ENCODE measurements around the gene KMT2C. TPM values are rescaled to one million over a fixed set of nuclear protein-coding genes. Genes with fewer than 3 reads are reported as not detected.
"Not testable (repeated sequence)": the region's sequence is repeated elsewhere in the genome, so short reads cannot be mapped to it uniquely, and the experiment has no call there.

The KMT2C gene
- total RNA-seq, 1 donor from 2014 or later, result 59.5 TPM

DNA sequence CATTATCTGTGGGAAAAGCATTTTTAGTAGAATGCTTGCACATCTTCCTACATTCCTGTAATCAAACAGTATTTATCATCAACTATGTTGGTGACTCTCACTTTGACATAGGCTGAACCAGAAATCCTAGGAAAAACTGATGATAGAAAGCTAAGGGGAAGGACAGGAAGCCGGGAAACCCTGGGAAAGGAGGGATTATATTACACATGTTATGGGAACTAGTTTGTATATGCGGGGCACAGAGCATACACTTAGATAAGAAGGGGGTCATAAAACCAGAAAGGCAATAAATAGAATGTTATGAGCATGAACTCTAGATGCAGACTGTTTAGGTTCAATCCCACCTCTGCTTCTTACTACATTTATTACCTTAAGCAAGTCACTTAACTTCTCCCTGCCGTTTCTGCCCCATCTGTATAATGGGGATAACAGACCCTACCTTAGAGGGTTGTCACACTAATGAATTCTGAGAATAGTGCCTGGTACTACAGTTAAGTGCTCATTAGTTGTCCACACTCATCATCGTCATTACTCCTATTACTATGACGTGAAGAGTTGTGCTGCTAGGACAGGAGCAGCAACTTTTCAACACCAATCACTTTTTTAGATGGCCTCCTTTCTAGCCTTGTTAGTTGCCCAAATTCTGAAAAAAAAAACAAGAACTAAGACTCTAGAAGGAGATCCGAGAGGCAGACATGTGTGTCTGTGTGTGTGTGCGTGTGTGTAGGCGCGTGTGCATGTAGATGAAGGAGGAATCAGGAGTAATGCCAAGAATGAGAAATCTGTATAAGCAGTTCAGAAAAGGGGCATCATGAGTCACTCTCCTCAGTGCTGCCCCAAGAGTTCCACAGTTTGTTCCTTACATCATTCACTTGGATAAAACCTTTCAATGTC is 52.2 kb downstream of the KMT2C start:
- Mint-ChIP-seq H3K27me3 (ENCODE audit: insufficient read depth) (no peaks in the 10 kb centered on the region), H3K4me3 (no peak overlapping the region), H3K4me1 (ENCODE audit: low read depth) (peaks cover 6% of the 10 kb centered on the region), H3K9me3 (peaks cover 6% of the 10 kb centered on the region), H3K36me3 (ENCODE audit: low read depth) (no peaks in the 10 kb centered on the region), H3K27ac (no peak overlapping the region)
- intact Hi-C loops (cut with micrococcal nuclease), result loop anchor here (5.0 kb wide), 1 partner anchor 44 kb away; no protein-coding TSS in a partner anchor
- no peak for DNase-seq (ENCODE audit: low spot score)

DNA sequence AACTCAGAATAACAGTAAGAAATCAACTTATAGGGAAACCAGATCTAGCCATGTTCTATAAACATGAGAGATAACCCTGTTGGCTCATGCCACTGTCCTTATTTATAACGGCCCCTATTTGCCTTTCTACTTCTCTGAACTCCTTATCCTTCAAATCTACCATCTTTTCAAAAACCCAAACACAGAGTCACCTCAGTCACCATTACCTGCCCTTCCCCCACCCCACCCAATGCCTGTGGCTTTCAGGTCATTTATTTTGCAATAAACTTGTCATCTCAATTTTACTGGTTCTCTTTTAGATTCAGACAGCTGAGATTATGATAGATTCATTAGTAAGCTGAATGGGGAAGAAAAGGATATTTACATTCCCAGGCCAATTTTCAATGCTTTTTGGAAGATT is 53.6 kb downstream of the KMT2C start:
- intact Hi-C loops (cut with micrococcal nuclease), result loop anchor here (5.0 kb wide), 1 partner anchor 45 kb away; no protein-coding TSS in a partner anchor
- Mint-ChIP-seq H3K27me3 (ENCODE audit: insufficient read depth) (no peaks in the 10 kb centered on the region), H3K27ac (no peak overlapping the region), H3K36me3 (ENCODE audit: low read depth) (no peaks in the 10 kb centered on the region), H3K4me1 (ENCODE audit: low read depth) (peaks cover 6% of the 10 kb centered on the region), H3K4me3 (no peak overlapping the region), H3K9me3 (peaks cover 7% of the 10 kb centered on the region)
- no peak for DNase-seq (ENCODE audit: low spot score)

DNA sequence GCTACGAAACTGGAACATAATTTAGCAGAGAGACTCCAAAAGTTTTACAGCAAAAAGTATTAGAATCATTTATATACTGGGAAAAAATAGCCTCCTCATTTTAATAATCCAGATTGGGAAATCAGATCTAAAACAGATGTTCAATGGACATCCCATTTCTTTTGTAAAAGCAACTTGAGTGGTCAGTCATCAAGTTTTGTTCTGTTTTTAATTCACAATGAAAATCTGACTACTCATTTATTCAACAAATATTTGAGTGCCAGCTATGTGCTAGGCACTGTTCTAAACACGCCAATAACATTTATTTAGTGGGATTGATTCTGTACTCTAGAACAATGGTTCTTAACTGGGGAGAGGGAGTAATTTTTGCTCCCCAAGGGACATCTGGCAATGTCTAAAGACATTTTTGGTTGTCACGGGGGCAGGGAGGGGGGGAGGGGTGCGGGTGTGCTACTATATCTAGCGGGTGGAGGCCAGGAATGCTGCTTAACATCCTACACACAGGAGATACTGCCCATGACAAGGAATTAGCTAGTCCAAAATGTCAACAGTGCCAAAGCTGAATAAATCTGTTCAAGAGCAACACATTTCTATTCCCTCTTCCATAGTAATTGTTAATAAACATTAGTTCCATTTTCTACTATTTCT is 54.7 kb downstream of the KMT2C start:
- H3K4me1 Mint-ChIP-seq (ENCODE audit: low read depth); H3K36me3 Mint-ChIP-seq (ENCODE audit: low read depth); H3K4me3 Mint-ChIP-seq; H3K27ac Mint-ChIP-seq; H3K27me3 Mint-ChIP-seq (ENCODE audit: insufficient read depth); H3K9me3 Mint-ChIP-seq; DNase-seq (ENCODE audit: low spot score): not testable (repeated sequence)
- intact Hi-C loops (cut with micrococcal nuclease), result loop anchor here (5.0 kb wide), 1 partner anchor 46 kb away; no protein-coding TSS in a partner anchor

DNA sequence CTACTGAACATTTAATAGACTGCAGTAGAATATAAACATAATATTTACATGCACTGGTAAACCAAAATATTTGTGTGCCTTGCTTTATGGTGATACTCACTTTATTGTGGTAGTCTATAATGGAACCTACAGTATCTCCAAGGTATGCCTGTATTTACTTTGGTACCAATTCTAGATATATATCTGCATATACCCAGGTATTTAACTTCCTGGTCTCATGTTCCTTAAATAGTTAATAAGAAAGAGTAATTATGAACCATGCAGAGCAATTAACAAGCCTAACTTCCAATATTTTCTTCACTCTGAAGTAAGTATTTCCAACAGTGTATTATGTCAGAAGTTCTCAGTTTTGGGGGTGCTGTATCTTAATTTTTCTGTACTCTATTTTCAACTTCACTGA is 57.3 kb downstream of the KMT2C start:
- intact Hi-C loops (cut with micrococcal nuclease); H3K9me3 Mint-ChIP-seq; H3K27me3 Mint-ChIP-seq (ENCODE audit: insufficient read depth); H3K27ac Mint-ChIP-seq; H3K4me1 Mint-ChIP-seq (ENCODE audit: low read depth); H3K4me3 Mint-ChIP-seq; H3K36me3 Mint-ChIP-seq (ENCODE audit: low read depth); DNase-seq (ENCODE audit: low spot score): not testable (repeated sequence)

DNA sequence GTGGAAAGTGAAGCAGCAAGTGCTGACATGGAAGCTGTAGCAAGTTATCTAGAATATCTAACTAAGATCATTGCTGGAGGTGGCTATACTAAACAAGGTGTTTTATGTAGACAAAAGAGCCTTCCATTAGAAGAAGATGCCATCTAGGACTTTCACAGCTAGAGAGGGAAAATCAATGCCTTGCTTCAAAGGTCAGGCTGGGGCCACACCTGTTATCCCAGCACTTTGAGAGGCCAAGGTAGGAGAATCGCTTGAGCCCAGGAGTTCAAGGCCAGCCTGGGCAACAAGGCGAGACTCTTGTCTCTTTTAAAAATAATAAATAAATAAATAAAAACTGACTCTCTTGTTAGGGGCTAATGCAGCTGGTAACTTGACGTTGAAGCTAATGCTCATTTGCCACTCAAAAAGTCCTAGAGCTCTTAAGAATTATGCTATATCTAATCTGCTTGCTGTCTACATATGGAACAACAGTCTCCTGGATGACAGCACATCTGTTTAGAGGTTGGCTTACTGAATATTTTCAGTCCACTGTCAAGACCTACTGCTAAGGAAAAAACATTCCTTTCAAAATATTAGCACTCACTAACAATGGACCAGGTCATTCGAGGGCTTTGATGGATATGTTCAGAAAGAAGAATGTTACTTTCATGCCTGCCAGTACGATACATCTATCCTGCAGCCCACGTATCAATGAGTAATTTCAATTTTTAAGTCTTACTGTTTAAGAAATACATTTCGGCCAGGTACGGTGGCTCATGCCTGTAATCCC is 58.9 kb downstream of the KMT2C start:
- intact Hi-C loops (cut with micrococcal nuclease); H3K36me3 Mint-ChIP-seq (ENCODE audit: low read depth): not testable (repeated sequence)

DNA sequence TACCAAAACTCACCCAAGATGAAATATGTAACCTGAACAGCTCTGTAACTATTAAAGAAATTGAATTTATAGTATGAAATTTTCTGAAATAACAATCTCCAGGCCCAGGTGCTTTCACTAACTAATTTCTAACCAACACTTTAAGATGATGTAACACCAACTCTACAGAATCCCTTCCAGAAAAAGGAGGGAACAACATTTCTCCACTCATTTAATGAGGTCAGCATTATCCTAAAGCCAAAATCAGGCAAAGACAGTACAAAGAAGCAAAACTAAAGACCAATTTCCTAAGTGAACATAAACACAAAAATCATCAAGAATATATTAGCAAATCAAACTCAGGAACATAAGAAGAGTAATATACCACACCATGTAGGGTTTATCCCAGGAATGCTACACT is 65.5 kb downstream of the KMT2C start:
- Mint-ChIP-seq H3K27ac (no peak overlapping the region), H3K9me3 (peaks cover 15% of the 10 kb centered on the region), H3K36me3 (ENCODE audit: low read depth) (peaks cover 14% of the 10 kb centered on the region), H3K27me3 (ENCODE audit: insufficient read depth) (no peaks in the 10 kb centered on the region), H3K4me1 (ENCODE audit: low read depth) (peaks cover 11% of the 10 kb centered on the region), H3K4me3 (no peak overlapping the region)
- DNase-seq (ENCODE audit: low spot score), result no peak
- intact Hi-C loops (cut with micrococcal nuclease), result no loop called here

More for the DNA sequence above, 58.9 kb downstream of the KMT2C start:
- not testable (repeated sequence) for H3K4me1 Mint-ChIP-seq (ENCODE audit: low read depth); H3K27me3 Mint-ChIP-seq (ENCODE audit: insufficient read depth); H3K27ac Mint-ChIP-seq; DNase-seq (ENCODE audit: low spot score); H3K4me3 Mint-ChIP-seq
- peaks cover 11% of the 10 kb centered on the region for H3K9me3 Mint-ChIP-seq

DNA sequence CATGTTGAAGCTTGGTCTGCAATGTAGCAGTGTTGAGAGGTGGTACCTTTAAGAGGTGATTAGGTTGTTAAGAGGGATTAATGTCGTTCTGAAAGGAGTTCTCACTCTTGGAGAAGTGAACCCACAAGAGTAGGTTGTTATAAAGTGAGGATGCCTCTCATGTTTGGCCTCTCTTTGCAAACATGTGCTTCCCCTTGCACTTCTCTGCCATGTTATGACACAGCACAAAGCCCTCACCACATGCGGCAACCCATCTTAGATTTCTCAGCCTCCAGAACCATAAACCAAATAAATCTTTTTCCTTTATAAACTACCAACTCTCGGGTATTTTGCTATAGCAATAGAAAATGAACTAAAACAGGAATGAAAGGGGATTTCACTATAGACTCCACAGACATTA is 66.3 kb downstream of the KMT2C start:
- intact Hi-C loops (cut with micrococcal nuclease), result no loop called here
- peaks cover 15% of the 10 kb centered on the region for H3K9me3 Mint-ChIP-seq
- H3K4me3 Mint-ChIP-seq, result no peak overlapping the region
- H3K27ac Mint-ChIP-seq, result no peak overlapping the region
- H3K36me3 Mint-ChIP-seq (ENCODE audit: low read depth), result peaks cover 14% of the 10 kb centered on the region
- DNase-seq (ENCODE audit: low spot score), result no peak
- H3K4me1 Mint-ChIP-seq (ENCODE audit: low read depth), result peaks cover 11% of the 10 kb centered on the region
- H3K27me3 Mint-ChIP-seq (ENCODE audit: insufficient read depth), result no peaks in the 10 kb centered on the region

DNA sequence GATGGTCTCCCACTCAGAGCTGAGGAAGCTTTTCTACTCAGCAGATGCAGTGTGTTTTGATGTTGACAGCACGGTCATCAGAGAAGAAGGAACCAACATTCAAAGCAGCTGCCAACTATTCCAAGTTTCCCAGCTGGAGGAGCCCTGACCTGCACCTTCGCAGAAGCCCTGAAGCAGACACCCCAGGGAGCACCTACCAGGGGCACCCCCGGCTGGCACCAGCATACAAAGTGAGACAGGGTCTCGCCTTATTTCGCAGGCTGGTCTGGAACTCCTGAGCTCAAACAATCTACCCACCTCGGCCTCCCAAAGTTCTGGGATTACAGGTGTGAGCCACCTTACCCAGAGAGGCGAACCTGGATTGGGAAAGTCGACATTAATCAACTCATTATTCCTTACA is 68.6 kb downstream of the KMT2C start:
- Mint-ChIP-seq H3K9me3 (peaks cover 7% of the 10 kb centered on the region), H3K4me3 (no peak overlapping the region), H3K27ac (no peak overlapping the region), H3K4me1 (ENCODE audit: low read depth) (peaks cover 22% of the 10 kb centered on the region), H3K36me3 (ENCODE audit: low read depth) (peaks cover 11% of the 10 kb centered on the region), H3K27me3 (ENCODE audit: insufficient read depth) (no peaks in the 10 kb centered on the region)
- no peak for DNase-seq (ENCODE audit: low spot score)
- intact Hi-C loops (cut with micrococcal nuclease), result no loop called here

DNA sequence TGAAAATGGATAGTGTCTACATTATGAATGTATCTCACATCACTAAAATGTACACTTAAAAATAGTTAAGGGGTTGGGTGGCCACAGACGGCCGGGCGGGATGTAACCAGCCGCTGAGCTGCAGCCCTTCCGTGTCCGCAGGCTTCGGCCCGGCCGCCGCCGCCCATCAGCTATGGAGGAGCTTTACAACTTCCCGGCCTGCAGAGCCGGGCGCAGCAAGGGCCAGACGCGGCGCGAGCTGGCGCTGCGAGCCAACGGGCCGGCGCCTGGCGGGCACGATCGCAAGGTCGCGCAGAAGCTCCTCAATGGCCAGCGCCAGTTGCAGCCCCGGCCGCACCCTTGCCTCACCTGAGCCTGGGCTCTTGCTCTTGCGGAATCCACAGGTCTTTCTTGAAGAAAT is 69.1 kb downstream of the KMT2C start:
- Mint-ChIP-seq H3K4me1 (ENCODE audit: low read depth) (peaks cover 22% of the 10 kb centered on the region), H3K9me3 (peaks cover 7% of the 10 kb centered on the region), H3K27me3 (ENCODE audit: insufficient read depth) (no peaks in the 10 kb centered on the region), H3K36me3 (ENCODE audit: low read depth) (peaks cover 9% of the 10 kb centered on the region), H3K4me3 (no peak overlapping the region), H3K27ac (no peak overlapping the region)
- intact Hi-C loops (cut with micrococcal nuclease), result no loop called here
- DNase-seq (ENCODE audit: low spot score), result no peak

DNA sequence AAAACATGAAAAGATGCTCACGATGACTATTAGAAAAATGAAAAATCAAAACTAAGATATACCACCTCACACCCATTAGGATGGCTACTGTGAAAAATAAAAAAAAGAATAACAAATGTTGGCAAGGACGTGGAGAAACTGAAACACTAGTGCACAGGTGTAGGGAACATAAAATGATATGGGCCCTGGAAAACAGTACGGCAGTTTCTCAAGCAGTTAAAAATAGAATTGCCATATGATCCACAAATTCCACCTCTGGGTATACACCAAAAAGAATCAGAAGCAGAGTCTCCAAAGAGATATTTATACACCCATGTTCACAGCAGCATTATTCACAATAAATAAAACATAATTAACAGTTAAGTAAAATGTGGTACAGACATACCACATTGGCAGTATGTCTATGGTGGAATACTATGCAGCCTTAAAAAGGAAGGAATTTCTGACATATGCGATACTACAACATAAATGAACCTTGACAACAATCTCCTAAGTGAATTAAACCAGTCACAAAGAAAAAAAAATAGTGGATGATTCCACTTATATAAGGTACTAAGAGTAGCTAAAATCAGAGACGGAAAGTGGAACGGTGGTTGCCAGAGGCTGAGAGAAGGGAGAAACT is 69.7 kb downstream of the KMT2C start:
- no peak overlapping the region for H3K4me3 Mint-ChIP-seq
- intact Hi-C loops (cut with micrococcal nuclease), result no loop called here
- H3K4me1 Mint-ChIP-seq (ENCODE audit: low read depth), result peaks cover 22% of the 10 kb centered on the region
- H3K27me3 Mint-ChIP-seq (ENCODE audit: insufficient read depth), result no peaks in the 10 kb centered on the region
- no peak overlapping the region for H3K27ac Mint-ChIP-seq
- H3K9me3 Mint-ChIP-seq, result peaks cover 4% of the 10 kb centered on the region
- peaks cover 7% of the 10 kb centered on the region for H3K36me3 Mint-ChIP-seq (ENCODE audit: low read depth)
- DNase-seq (ENCODE audit: low spot score), result no peak

DNA sequence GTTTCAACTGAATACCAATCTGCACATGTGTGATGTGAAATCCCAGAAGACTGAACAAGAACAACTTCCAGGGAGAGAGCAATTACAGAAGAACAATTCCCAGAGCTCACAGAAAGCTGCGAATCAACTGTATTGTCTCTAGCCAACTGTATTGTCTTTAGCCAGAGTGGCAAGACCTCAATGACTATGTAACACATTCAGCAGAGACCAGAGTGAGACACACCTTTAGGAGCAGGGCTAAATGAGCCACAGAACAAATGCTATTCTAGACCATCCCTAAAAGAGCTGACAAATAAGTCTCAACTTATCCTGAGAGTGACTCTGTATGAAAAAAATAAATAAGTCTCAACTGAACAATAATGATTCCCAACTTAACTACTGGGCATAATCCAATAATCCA is 72.0 kb downstream of the KMT2C start:
- no peak overlapping the region for H3K4me3 Mint-ChIP-seq
- intact Hi-C loops (cut with micrococcal nuclease), result no loop called here
- H3K36me3 Mint-ChIP-seq (ENCODE audit: low read depth), result peaks cover 5% of the 10 kb centered on the region
- H3K27ac Mint-ChIP-seq, result no peak overlapping the region
- H3K9me3 Mint-ChIP-seq, result peaks cover 3% of the 10 kb centered on the region
- H3K27me3 Mint-ChIP-seq (ENCODE audit: insufficient read depth), result no peaks in the 10 kb centered on the region
- no peak for DNase-seq (ENCODE audit: low spot score)
- peaks cover 18% of the 10 kb centered on the region for H3K4me1 Mint-ChIP-seq (ENCODE audit: low read depth)

DNA sequence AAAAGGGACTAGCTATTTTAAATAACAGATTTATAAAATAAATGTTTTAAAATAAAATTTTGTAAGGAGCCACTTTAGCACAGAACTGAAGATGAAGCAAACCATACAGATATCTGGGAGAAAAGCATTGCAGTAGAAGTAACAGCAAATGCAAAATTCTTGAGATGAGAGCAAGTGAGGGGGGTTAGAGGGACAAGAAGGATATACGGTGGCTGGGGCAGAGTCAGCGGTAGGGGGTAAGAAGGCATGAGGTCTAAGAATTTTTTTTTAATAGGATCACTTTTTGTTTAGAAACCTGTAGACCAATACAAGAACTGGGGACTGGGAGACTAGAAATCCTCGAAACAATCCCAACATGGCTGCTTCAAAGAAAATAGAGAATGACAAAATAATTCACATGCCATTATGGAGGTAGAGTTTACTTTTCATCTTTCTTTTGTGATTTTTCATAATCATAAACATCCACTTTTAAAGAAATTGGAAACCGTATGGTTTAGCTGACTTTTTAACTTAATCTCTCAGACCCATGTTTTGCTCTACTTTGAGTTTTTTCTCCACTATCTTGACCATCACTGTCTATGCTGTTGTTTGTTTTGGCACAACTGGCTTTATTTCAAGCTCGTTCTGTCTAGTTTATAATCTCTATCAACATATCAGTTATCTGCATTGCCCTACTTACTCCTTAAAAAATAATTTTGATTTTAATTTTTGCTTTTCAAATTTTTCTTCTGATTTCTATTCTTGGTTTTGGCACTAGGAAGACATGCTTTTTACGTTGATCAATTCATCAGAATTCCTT is 73.5 kb downstream of the KMT2C start:
- Mint-ChIP-seq H3K4me1 (ENCODE audit: low read depth) (peaks cover 11% of the 10 kb centered on the region), H3K27me3 (ENCODE audit: insufficient read depth) (no peaks in the 10 kb centered on the region), H3K36me3 (ENCODE audit: low read depth) (peaks cover 5% of the 10 kb centered on the region), H3K9me3 (peaks cover 3% of the 10 kb centered on the region), H3K4me3 (no peak overlapping the region), H3K27ac (no peak overlapping the region)
- intact Hi-C loops (cut with micrococcal nuclease), result no loop called here
- DNase-seq (ENCODE audit: low spot score), result no peak
